Measurements from ENCODE around the gene FAM200A. TPM values are rescaled to one million over a fixed set of nuclear protein-coding genes. Genes with fewer than 3 reads are reported as not detected.

FAM200A gene
- total and polyA plus RNA-seq, 2 of the 13 experiments (the other 11 are each of a cell fraction or from before 2014, with no cell fraction given) = 4.7 to 6.3 TPM

Other genes with a start within 250 kb of the FAM200A start
- 88.5 and 89.7 TPM in 2 replicates for gene ARPC1A, start 226.2 kb downstream of the FAM200A start, total RNA-seq (2016; rRNA removed; fragmentation: Illumina TruSeq; extraction: Trizol)
- 44.3 and 46.8 TPM in 2 replicates for gene ARPC1A, start 226.2 kb downstream of the FAM200A start, polyA plus RNA-seq (2011; rRNA removed)
- 89.1 and 92.2 TPM in 2 replicates for gene ARPC1B, start 177.4 kb downstream of the FAM200A start, total RNA-seq (2016; rRNA removed; fragmentation: Illumina TruSeq; extraction: Trizol)
- 72.9 and 89.3 TPM in 2 replicates for gene ARPC1B, start 177.4 kb downstream of the FAM200A start, polyA plus RNA-seq (2011; rRNA removed)
- 95.1 and 100 TPM in 2 replicates for gene PDAP1, start 143.5 kb downstream of the FAM200A start, total RNA-seq (2016; rRNA removed; fragmentation: Illumina TruSeq; extraction: Trizol)
- gene PDAP1, start 143.5 kb downstream of the FAM200A start, polyA plus RNA-seq (2011; rRNA removed) = 12.8 and 13.0 TPM in 2 replicates
- gene BUD31, start 143.1 kb downstream of the FAM200A start, total RNA-seq (2016; rRNA removed; fragmentation: Illumina TruSeq; extraction: Trizol) = 79.1 and 101 TPM in 2 replicates
- 29.8 and 35.1 TPM in 2 replicates for gene BUD31, start 143.1 kb downstream of the FAM200A start, polyA plus RNA-seq (2011; rRNA removed)
- gene PTCD1, start 113.3 kb downstream of the FAM200A start, total RNA-seq (2016; rRNA removed; fragmentation: Illumina TruSeq; extraction: Trizol) = 4.7 and 8.4 TPM in 2 replicates
- gene PTCD1, start 113.3 kb downstream of the FAM200A start, polyA plus RNA-seq (2011; rRNA removed) = 3.0 and 3.4 TPM in 2 replicates
- gene CPSF4, start 113.2 kb downstream of the FAM200A start, total RNA-seq (2016; rRNA removed; fragmentation: Illumina TruSeq; extraction: Trizol) = 44.4 and 49.6 TPM in 2 replicates
- 34.1 and 46.9 TPM in 2 replicates for gene CPSF4, start 113.2 kb downstream of the FAM200A start, polyA plus RNA-seq (2011; rRNA removed)
- 763 and 795 TPM in 2 replicates for gene ATP5MF, start 85.9 kb downstream of the FAM200A start, total RNA-seq (2016; rRNA removed; fragmentation: Illumina TruSeq; extraction: Trizol)
- gene ATP5MF, start 85.9 kb downstream of the FAM200A start, polyA plus RNA-seq (2011; rRNA removed) = 499 and 597 TPM in 2 replicates
- gene ZNF789, start 79.2 kb downstream of the FAM200A start, total RNA-seq (2016; rRNA removed; fragmentation: Illumina TruSeq; extraction: Trizol) = 15.3 and 19.8 TPM in 2 replicates
- 23.6 and 25.1 TPM in 2 replicates for gene ZNF789, start 79.2 kb downstream of the FAM200A start, polyA plus RNA-seq (2011; rRNA removed)
- 18.7 and 19.6 TPM in 2 replicates for gene ZNF394, start 51.8 kb downstream of the FAM200A start, total RNA-seq (2016; rRNA removed; fragmentation: Illumina TruSeq; extraction: Trizol)
- 7.8 and 8.6 TPM in 2 replicates for gene ZNF394, start 51.8 kb downstream of the FAM200A start, polyA plus RNA-seq (2011; rRNA removed)
- 11.7 and 14.4 TPM in 2 replicates for gene ZKSCAN5, start 47.5 kb downstream of the FAM200A start, total RNA-seq (2016; rRNA removed; fragmentation: Illumina TruSeq; extraction: Trizol)
- gene ZKSCAN5, start 47.5 kb downstream of the FAM200A start, polyA plus RNA-seq (2011; rRNA removed) = 5.2 and 5.5 TPM in 2 replicates
- 53.4 and 54.8 TPM in 2 replicates for gene ZNF655, start 6.5 kb upstream of the FAM200A start, total RNA-seq (2016; rRNA removed; fragmentation: Illumina TruSeq; extraction: Trizol)
- gene ZNF655, start 6.5 kb upstream of the FAM200A start, polyA plus RNA-seq (2011; rRNA removed) = 75.6 and 83.2 TPM in 2 replicates
- 0.60 and 0.95 TPM in 2 replicates for gene TMEM225B, start 46.2 kb upstream of the FAM200A start, total RNA-seq (2016; rRNA removed; fragmentation: Illumina TruSeq; extraction: Trizol)
- 0.78 and 1.6 TPM in 2 replicates for gene TMEM225B, start 46.2 kb upstream of the FAM200A start, polyA plus RNA-seq (2011; rRNA removed)
- 16.3 and 16.8 TPM in 2 replicates for gene ZSCAN25, start 64.8 kb upstream of the FAM200A start, total RNA-seq (2016; rRNA removed; fragmentation: Illumina TruSeq; extraction: Trizol)
- 12.1 and 12.3 TPM in 2 replicates for gene ZSCAN25, start 64.8 kb upstream of the FAM200A start, polyA plus RNA-seq (2011; rRNA removed)
- gene CYP3A5, start 127.9 kb upstream of the FAM200A start, total RNA-seq (2016; rRNA removed; fragmentation: Illumina TruSeq; extraction: Trizol) = 1.7 and 5.7 TPM in 2 replicates
- gene CYP3A5, start 127.9 kb upstream of the FAM200A start, polyA plus RNA-seq (2011; rRNA removed) = 9.3 and 9.6 TPM in 2 replicates
- gene CYP3A7, start 183.1 kb upstream of the FAM200A start, total RNA-seq (2016; rRNA removed; fragmentation: Illumina TruSeq; extraction: Trizol) = 6.4 and 6.6 TPM in 2 replicates
- 5.7 and 5.8 TPM in 2 replicates for gene CYP3A7, start 183.1 kb upstream of the FAM200A start, polyA plus RNA-seq (2011; rRNA removed)
- 0.11 and 0.35 TPM in 2 replicates for gene CYP3A4, start 232.1 kb upstream of the FAM200A start, total RNA-seq (2016; rRNA removed; fragmentation: Illumina TruSeq; extraction: Trizol)
- 0.07 and 0.24 TPM in 2 replicates for gene CYP3A4, start 232.1 kb upstream of the FAM200A start, polyA plus RNA-seq (2011; rRNA removed)

Data from HepG2 (cell line).